ENCODE data around the gene BSPH1.
"Not testable (repeated sequence)": the region's sequence is repeated elsewhere in the genome, so short reads cannot be mapped to it uniquely, and the experiment has no call there.

The BSPH1 gene

GRCh38 chr19:47920107-47920506 lies 71.9 kb downstream of the BSPH1 start:
- not testable (repeated sequence) for DNase-seq (ENCODE audit: low read depth)

Data from fibroblast of the conjunctiva (primary cell).